ENCODE measurements around the gene GLRX.
"Not testable (repeated sequence)": the region's sequence is repeated elsewhere in the genome, so short reads cannot be mapped to it uniquely, and the experiment has no call there.

GRCh38 chr5:95813035-95813434, 9.5 kb downstream of the GLRX start:
- not testable (repeated sequence) for TF ChIP-seq FOSL2 (IDR thresholded peaks at IDR 0.05); FOSL2 (CRISPR knock-in tag; IDR thresholded peaks at IDR 0.05); CTCF (IDR thresholded peaks at IDR 0.05); RFX5 (IDR thresholded peaks at IDR 0.05); POLR2A (IDR thresholded peaks at IDR 0.05; ENCODE audit: low read length); KDM5A (IDR thresholded peaks at IDR 0.05); MYC (IDR thresholded peaks at IDR 0.05; ENCODE audit: borderline replicate concordance, low read length); E2F6 (IDR thresholded peaks at IDR 0.05; ENCODE audit: borderline replicate concordance, low read depth); EP300 (IDR thresholded peaks at IDR 0.05); MAZ (IDR thresholded peaks at IDR 0.05; ENCODE audit: borderline replicate concordance, low read depth, low read length); CEBPB (IDR thresholded peaks at IDR 0.05); RCOR1 (IDR thresholded peaks at IDR 0.05; ENCODE audit: low read depth, low read length); ZNF302 (CRISPR knock-in tag; IDR thresholded peaks at IDR 0.05); JUN (IDR thresholded peaks at IDR 0.05); CHD4 (IDR thresholded peaks at IDR 0.05; ENCODE audit: borderline replicate concordance)

Data from A549 (cell line).